BE2C (cell line): ENCODE data around the gene ACAD11.

Source experiments
- DNase-seq: peaks from one replicate; pipeline ENCODE4 v3.0.0-alpha.2; 2020
- H3K27me3 ChIP-seq: fragments of 250-450 bp; sonication (Bioruptor Pico); 2 replicates; pipeline ENCODE4 v1.5.1; 2020; ENCODE audit warnings: mild to moderate bottlenecking
- H3K36me3 ChIP-seq: fragments of 250-450 bp; sonication (Bioruptor Pico); 2 replicates; pipeline ENCODE4 v1.5.1; 2020; ENCODE audit warnings: mild to moderate bottlenecking
- H3K4me1 ChIP-seq: fragments of 250-450 bp; sonication (Bioruptor Pico); 2 replicates; pipeline ENCODE4 v1.5.1; 2020
- H3K4me3 ChIP-seq: 2 replicates; pipeline ENCODE4 v1.5.1; 2011; ENCODE audit warnings: low read depth, low read length
- H3K9me3 ChIP-seq: fragments of 250-450 bp; sonication (Bioruptor Pico); 2 replicates; pipeline ENCODE4 v1.5.1; 2020
- TF ChIP-seq, protein P1 (sequence below): IDR thresholded peaks from 2 replicates; pipeline ENCODE4 v1.5.1; 2012; ENCODE audit warnings: mild to moderate bottlenecking, low read depth, low read length

Gene ACAD11

DNA sequence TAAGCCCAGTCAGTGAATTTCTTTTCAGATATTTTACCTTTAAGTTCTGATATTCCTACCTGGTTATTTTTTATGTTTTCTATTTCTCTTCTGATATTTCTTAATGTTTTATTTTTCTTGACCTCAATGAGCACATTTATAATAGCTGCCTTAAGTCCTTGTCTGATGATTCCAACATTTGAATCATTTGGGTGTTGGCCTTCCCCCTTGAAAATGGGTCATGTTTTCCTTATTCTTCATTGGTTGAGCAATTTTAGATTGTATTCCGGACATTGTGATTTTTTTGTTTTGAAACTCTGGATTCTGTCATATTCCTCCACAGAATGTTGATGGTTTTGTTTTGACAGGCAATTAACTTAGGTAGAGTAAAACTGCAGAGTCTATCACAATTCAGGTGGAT is 72.2 kb downstream of the ACAD11 start:
- Histone ChIP-seq H3K4me3 (no peak overlapping the region), H3K27me3 (no peaks in the 10 kb centered on the region), H3K9me3 (no peaks in the 10 kb centered on the region), H3K4me1 (no peaks in the 10 kb centered on the region), H3K36me3 (no peaks in the 10 kb centered on the region)
- no peak for DNase-seq
- TF ChIP-seq, protein P1, sequence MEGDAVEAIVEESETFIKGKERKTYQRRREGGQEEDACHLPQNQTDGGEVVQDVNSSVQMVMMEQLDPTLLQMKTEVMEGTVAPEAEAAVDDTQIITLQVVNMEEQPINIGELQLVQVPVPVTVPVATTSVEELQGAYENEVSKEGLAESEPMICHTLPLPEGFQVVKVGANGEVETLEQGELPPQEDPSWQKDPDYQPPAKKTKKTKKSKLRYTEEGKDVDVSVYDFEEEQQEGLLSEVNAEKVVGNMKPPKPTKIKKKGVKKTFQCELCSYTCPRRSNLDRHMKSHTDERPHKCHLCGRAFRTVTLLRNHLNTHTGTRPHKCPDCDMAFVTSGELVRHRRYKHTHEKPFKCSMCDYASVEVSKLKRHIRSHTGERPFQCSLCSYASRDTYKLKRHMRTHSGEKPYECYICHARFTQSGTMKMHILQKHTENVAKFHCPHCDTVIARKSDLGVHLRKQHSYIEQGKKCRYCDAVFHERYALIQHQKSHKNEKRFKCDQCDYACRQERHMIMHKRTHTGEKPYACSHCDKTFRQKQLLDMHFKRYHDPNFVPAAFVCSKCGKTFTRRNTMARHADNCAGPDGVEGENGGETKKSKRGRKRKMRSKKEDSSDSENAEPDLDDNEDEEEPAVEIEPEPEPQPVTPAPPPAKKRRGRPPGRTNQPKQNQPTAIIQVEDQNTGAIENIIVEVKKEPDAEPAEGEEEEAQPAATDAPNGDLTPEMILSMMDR, result no peak

DNA sequence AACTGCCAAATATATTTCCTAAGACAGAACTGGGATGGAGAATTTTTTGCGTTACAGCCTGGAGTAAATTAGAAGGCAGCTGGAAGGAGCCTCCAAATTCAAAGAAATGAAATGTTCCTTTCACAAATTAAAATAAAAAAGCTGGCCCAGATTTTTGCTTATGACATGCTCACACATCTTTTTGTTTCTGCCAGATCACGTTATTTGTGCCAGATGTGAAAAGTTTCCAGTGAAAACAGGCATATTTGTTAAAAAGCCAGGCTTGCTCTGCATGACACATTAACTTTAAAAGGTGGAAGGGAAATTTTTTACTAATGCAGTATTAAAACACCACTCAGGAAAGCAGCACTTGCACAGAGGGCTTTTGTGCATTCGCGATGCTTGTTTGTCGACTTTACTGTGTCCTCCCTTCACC is 85.8 kb downstream of the ACAD11 start:
- no peak for DNase-seq
- Histone ChIP-seq H3K9me3 (no peaks in the 10 kb centered on the region), H3K36me3 (no peaks in the 10 kb centered on the region), H3K4me3 (no peak overlapping the region), H3K4me1 (no peaks in the 10 kb centered on the region), H3K27me3 (no peaks in the 10 kb centered on the region)
- TF ChIP-seq, protein P1, result no peak

DNA sequence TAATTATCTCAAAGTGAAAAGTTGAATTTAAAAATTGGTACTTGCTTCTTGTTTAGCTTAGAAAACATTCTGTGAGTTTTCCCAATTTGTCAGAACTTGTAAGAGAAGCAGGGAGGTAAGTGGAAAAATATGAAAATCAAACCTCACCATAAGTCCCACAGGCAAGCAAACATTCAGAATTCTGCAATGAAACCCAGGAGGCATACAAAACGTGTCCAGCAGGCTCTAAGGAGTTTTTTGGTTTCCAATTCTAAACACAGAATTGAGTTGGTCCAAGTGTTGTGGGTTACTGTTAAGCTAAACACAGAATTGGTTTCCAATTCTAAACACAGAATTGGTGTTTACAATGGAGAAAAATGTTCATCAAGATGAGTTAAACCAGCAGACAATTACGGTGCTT is 89.6 kb downstream of the ACAD11 start:
- H3K4me3 ChIP-seq, result no peak overlapping the region
- no peaks in the 10 kb centered on the region for H3K4me1 ChIP-seq
- H3K9me3 ChIP-seq, result no peaks in the 10 kb centered on the region
- DNase-seq, result no peak
- H3K27me3 ChIP-seq, result no peaks in the 10 kb centered on the region
- TF ChIP-seq, protein P1, result no peak
- H3K36me3 ChIP-seq, result no peaks in the 10 kb centered on the region

DNA sequence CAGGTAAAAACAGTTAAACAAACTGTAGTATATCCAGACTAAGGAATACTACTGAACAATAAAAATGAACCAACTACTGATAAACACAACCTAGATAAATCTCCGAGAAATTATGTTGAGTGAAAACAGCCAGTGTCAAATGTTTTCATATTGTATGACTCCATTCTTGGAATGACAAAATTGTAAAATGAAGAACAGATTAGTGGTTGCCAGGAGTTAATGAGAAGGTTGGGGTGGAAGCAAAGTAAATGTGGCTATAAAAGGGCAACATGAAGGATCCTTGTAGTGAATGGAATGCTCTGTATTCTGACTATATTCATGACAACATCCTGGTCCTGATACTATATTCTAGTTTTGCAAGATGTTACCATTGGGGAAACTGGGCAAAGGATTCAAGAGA is 90.0 kb downstream of the ACAD11 start:
- Histone ChIP-seq H3K4me3 (no peak overlapping the region), H3K4me1 (no peaks in the 10 kb centered on the region), H3K36me3 (no peaks in the 10 kb centered on the region), H3K27me3 (no peaks in the 10 kb centered on the region), H3K9me3 (no peaks in the 10 kb centered on the region)
- no peak for DNase-seq
- TF ChIP-seq, protein P1, result no peak

DNA sequence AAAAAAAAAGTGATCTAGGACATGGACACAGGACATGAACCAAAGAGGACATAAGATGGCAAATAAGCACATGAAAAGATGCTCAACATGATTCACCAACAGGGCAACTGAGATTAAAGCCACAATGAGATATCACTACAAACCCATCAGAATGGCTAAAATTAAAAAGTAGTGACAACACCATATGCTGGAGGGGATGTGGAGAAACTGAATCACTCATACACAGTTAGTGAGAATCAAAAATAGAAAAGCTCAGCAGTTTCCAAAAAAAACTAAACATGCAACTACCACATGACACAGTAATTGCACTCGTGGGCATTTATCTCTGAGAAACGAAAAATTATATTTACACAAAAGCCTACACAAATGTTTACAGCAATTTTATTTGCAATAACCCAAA is 90.5 kb downstream of the ACAD11 start:
- DNase-seq, result no peak
- TF ChIP-seq, protein P1, result no peak
- H3K27me3 ChIP-seq, result no peaks in the 10 kb centered on the region
- H3K36me3 ChIP-seq, result no peaks in the 10 kb centered on the region
- no peaks in the 10 kb centered on the region for H3K4me1 ChIP-seq
- H3K9me3 ChIP-seq, result no peaks in the 10 kb centered on the region
- H3K4me3 ChIP-seq, result no peak overlapping the region

DNA sequence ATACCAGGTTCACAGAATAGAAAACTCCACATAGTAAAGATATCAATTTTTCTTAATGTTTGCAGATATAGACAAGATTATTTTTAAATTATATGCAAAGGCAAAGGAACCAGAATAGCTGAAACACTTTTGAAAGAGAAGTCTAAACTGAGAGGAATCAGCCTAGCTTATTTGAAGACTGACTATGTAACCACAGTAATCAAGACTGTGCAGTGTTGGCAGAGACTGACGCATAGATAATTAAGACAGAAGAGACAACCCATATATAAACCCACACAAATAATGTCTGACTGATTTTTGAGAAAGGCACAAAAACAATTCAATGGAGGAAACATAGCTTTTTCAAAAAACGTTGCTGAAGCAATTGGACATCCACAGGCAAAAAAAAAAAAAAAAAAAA is 91.2 kb downstream of the ACAD11 start:
- Histone ChIP-seq H3K9me3 (no peaks in the 10 kb centered on the region), H3K4me1 (no peaks in the 10 kb centered on the region), H3K4me3 (no peak overlapping the region), H3K27me3 (no peaks in the 10 kb centered on the region), H3K36me3 (no peaks in the 10 kb centered on the region)
- no peak for DNase-seq
- TF ChIP-seq, protein P1, result no peak
